HCT116 (cell line): ENCODE data around the gene BCAS4.

Source experiments
- EZH2 ChIP-seq: fragments of 200-600 bp; sonication (generic); IDR thresholded peaks from 2 replicates; pipeline ENCODE4 v1.6.1; 2017; ENCODE audit warnings: antibody characterized with exemption, mixed run types
- YY1 ChIP-seq: IDR thresholded peaks from 2 replicates; pipeline ENCODE4 v1.6.1; 2011; ENCODE audit warnings: low read length, low read depth, moderate library complexity, mild to moderate bottlenecking; ENCODE audit not compliant: insufficient replicate concordance; ENCODE audit errors: extremely low read depth
- TF ChIP-seq, protein P1 (sequence below), 3 experiments: fragments of 200-600 bp in 1 of 3; sonication (generic) in 1 of 3; IDR thresholded peaks in 2 of 3; conservative IDR thresholded peaks in 1 of 3; 2 replicates each; pipeline ENCODE4 v1.5.1; 2012 to 2017; ENCODE audit warnings: low read depth in 2 of 3, low read length in 2 of 3, antibody characterized with exemption in 1 of 3, borderline replicate concordance in 1 of 3, control low read depth in 1 of 3, mild to moderate bottlenecking in 1 of 3, mixed read lengths in 1 of 3, mixed run types in 1 of 3, moderate library complexity in 1 of 3; ENCODE audit not compliant: insufficient read depth in 1 of 3

DNA sequence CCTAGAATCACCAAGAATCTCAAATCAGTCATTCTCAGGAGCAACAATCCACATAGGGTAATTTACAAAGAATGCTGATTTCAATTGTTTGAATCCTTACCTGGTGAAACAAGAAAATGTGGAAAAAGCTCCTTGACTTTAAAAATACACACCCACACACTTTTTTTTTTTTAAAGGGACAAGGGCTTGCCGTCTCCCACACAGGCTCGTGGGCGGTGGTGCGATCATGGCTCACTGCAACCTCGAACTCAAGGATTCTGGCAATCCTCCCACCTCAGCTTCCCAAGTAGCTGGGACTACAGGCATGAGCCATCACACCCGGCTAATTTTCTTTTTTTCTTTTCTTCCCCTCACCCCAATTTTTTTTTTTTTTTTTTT is 32.8 kb upstream of the BCAS4 start:
- TF ChIP-seq, protein P1, sequence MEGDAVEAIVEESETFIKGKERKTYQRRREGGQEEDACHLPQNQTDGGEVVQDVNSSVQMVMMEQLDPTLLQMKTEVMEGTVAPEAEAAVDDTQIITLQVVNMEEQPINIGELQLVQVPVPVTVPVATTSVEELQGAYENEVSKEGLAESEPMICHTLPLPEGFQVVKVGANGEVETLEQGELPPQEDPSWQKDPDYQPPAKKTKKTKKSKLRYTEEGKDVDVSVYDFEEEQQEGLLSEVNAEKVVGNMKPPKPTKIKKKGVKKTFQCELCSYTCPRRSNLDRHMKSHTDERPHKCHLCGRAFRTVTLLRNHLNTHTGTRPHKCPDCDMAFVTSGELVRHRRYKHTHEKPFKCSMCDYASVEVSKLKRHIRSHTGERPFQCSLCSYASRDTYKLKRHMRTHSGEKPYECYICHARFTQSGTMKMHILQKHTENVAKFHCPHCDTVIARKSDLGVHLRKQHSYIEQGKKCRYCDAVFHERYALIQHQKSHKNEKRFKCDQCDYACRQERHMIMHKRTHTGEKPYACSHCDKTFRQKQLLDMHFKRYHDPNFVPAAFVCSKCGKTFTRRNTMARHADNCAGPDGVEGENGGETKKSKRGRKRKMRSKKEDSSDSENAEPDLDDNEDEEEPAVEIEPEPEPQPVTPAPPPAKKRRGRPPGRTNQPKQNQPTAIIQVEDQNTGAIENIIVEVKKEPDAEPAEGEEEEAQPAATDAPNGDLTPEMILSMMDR (IDR thresholded peaks at IDR 0.05 in 2 of 3, conservative IDR thresholded peaks at IDR 0.05 in 1 of 3; ENCODE audit: borderline replicate concordance in 1 of 3, insufficient read depth in 1 of 3, low read depth in 2 of 3, low read length in 2 of 3) = no peak
- no peak for TF ChIP-seq YY1
- no peak for TF ChIP-seq EZH2
